ENCODE data around the gene FAM210A. TPM values are rescaled to one million over a fixed set of nuclear protein-coding genes. Genes with fewer than 3 reads are reported as not detected.
A peak's percentile ranks its signal among the peaks of the same experiment; 100 is the strongest.
"Not testable (repeated sequence)": the region's sequence is repeated elsewhere in the genome, so short reads cannot be mapped to it uniquely, and the experiment has no call there.

The FAM210A gene
- total RNA-seq, 2 experiments from 2014 or later = 51.9 to 58.1 TPM

- not testable (repeated sequence) for H3K9me3 Mint-ChIP-seq, H3K4me3 Mint-ChIP-seq, H3K27ac Mint-ChIP-seq, H3K27me3 Mint-ChIP-seq, DNase-seq
- peaks cover 11% of the 10 kb centered on the region for H3K36me3 Mint-ChIP-seq
- peaks cover 14% of the 10 kb centered on the region for H3K4me1 Mint-ChIP-seq
These were observed 49.0 kb downstream of the FAM210A start for GRCh38 chr18:13677350-13677749.

- Mint-ChIP-seq H3K36me3 (peaks cover 11% of the 10 kb centered on the region), H3K9me3 (no peaks in the 10 kb centered on the region), H3K27ac (no peak overlapping the region), H3K4me3 (no peak overlapping the region), H3K27me3 (no peaks in the 10 kb centered on the region), H3K4me1 (peaks cover 12% of the 10 kb centered on the region)
- no peak for DNase-seq
These were observed 49.9 kb downstream of the FAM210A start for GRCh38 chr18:13676471-13676870.

GRCh38 chr18:13672657-13673056 is 53.7 kb downstream of the FAM210A start:
- H3K4me3 Mint-ChIP-seq = no peak overlapping the region
- H3K27me3 Mint-ChIP-seq = no peaks in the 10 kb centered on the region

GRCh38 chr18:13661779-13662256 is 64.5 kb downstream of the FAM210A start:
- Mint-ChIP-seq H3K36me3 (peaks cover 14% of the 10 kb centered on the region), H3K27ac (no peak overlapping the region), H3K4me3 (no peak overlapping the region), H3K4me1 (peaks cover 12% of the 10 kb centered on the region), H3K9me3 (no peaks in the 10 kb centered on the region), H3K27me3 (no peaks in the 10 kb centered on the region)
- no peak for DNase-seq

More at GRCh38 chr18:13672657-13673056, 53.7 kb downstream of the FAM210A start:
- Mint-ChIP-seq H3K27ac (no peak overlapping the region), H3K4me1 (no peaks in the 10 kb centered on the region), H3K36me3 (peaks cover 16% of the 10 kb centered on the region), H3K9me3 (no peaks in the 10 kb centered on the region)
- DNase-seq = no peak

GRCh38 chr18:13661051-13661778 is 65.1 kb downstream of the FAM210A start:
- Mint-ChIP-seq H3K4me1 (peaks cover 12% of the 10 kb centered on the region), H3K27me3 (no peaks in the 10 kb centered on the region), H3K4me3 (no peak overlapping the region), H3K36me3 (peaks cover 12% of the 10 kb centered on the region), H3K27ac (no peak overlapping the region), H3K9me3 (no peaks in the 10 kb centered on the region)
- DNase-seq = no peak

- Mint-ChIP-seq H3K4me3 (no peak overlapping the region), H3K36me3 (peaks cover 12% of the 10 kb centered on the region), H3K27me3 (no peaks in the 10 kb centered on the region), H3K9me3 (no peaks in the 10 kb centered on the region), H3K4me1 (peaks cover 12% of the 10 kb centered on the region), H3K27ac (no peak overlapping the region)
- no peak for DNase-seq
These were observed 65.8 kb downstream of the FAM210A start for GRCh38 chr18:13660510-13660909.

GRCh38 chr18:13658436-13659204 is 67.7 kb downstream of the FAM210A start:
- Mint-ChIP-seq H3K4me1 (peaks cover 12% of the 10 kb centered on the region), H3K36me3 (peaks cover 8% of the 10 kb centered on the region), H3K4me3 (no peak overlapping the region), H3K27me3 (no peaks in the 10 kb centered on the region), H3K9me3 (no peaks in the 10 kb centered on the region), H3K27ac (peak overlapping the region; percentile 57)
- peak; percentile 24 for DNase-seq

- Mint-ChIP-seq H3K9me3 (no peaks in the 10 kb centered on the region), H3K4me3 (no peak overlapping the region), H3K27ac (peak overlapping the region; percentile 57), H3K36me3 (peaks cover 8% of the 10 kb centered on the region), H3K27me3 (no peaks in the 10 kb centered on the region), H3K4me1 (peaks cover 12% of the 10 kb centered on the region)
- no peak for DNase-seq
These were observed 68.4 kb downstream of the FAM210A start for GRCh38 chr18:13657974-13658373.

GRCh38 chr18:13653746-13654433 is 72.5 kb downstream of the FAM210A start:
- peaks cover 9% of the 10 kb centered on the region for H3K4me1 Mint-ChIP-seq

GRCh38 chr18:13649397-13650390 is 76.7 kb downstream of the FAM210A start:
- DNase-seq = no peak
- no peak overlapping the region for H3K4me3 Mint-ChIP-seq
- H3K27ac Mint-ChIP-seq = no peak overlapping the region
- no peaks in the 10 kb centered on the region for H3K4me1 Mint-ChIP-seq
- H3K27me3 Mint-ChIP-seq = no peaks in the 10 kb centered on the region
- H3K36me3 Mint-ChIP-seq = peaks cover 5% of the 10 kb centered on the region
- H3K9me3 Mint-ChIP-seq = no peaks in the 10 kb centered on the region

More at GRCh38 chr18:13653746-13654433, 72.5 kb downstream of the FAM210A start:
- Mint-ChIP-seq H3K4me3 (no peak overlapping the region), H3K36me3 (peaks cover 3% of the 10 kb centered on the region), H3K27ac (no peak overlapping the region), H3K27me3 (no peaks in the 10 kb centered on the region), H3K9me3 (no peaks in the 10 kb centered on the region)
- DNase-seq = no peak

GRCh38 chr18:13647761-13648160 is 78.6 kb downstream of the FAM210A start:
- DNase-seq = no peak
- Mint-ChIP-seq H3K4me1 (no peaks in the 10 kb centered on the region), H3K4me3 (no peak overlapping the region), H3K27ac (no peak overlapping the region), H3K27me3 (no peaks in the 10 kb centered on the region), H3K36me3 (peaks cover 6% of the 10 kb centered on the region), H3K9me3 (no peaks in the 10 kb centered on the region)

GRCh38 chr18:13646633-13647032 is 79.7 kb downstream of the FAM210A start:
- Mint-ChIP-seq H3K27ac (no peak overlapping the region), H3K4me1 (no peaks in the 10 kb centered on the region), H3K4me3 (no peak overlapping the region), H3K27me3 (no peaks in the 10 kb centered on the region), H3K9me3 (no peaks in the 10 kb centered on the region), H3K36me3 (peaks cover 6% of the 10 kb centered on the region)
- no peak for DNase-seq

- Mint-ChIP-seq H3K27me3 (no peaks in the 10 kb centered on the region), H3K4me1 (no peaks in the 10 kb centered on the region), H3K4me3 (no peak overlapping the region), H3K27ac (no peak overlapping the region), H3K36me3 (peaks cover 10% of the 10 kb centered on the region), H3K9me3 (peaks cover 1% of the 10 kb centered on the region)
- DNase-seq = no peak
These were observed 81.3 kb downstream of the FAM210A start for GRCh38 chr18:13645093-13645492.

GRCh38 chr18:13643261-13643751 is 83.1 kb downstream of the FAM210A start:
- no peak for DNase-seq
- Mint-ChIP-seq H3K27me3 (no peaks in the 10 kb centered on the region), H3K27ac (no peak overlapping the region), H3K36me3 (peaks cover 10% of the 10 kb centered on the region), H3K4me3 (no peak overlapping the region), H3K4me1 (no peaks in the 10 kb centered on the region), H3K9me3 (peaks cover 1% of the 10 kb centered on the region)

Measured in activated naive CD8-positive, alpha-beta T cell treated with anti-CD3 and anti-CD28 coated beads for 36 hours (primary cell).